Measurements from ENCODE around the gene GCNT1. TPM values are rescaled to one million over a fixed set of nuclear protein-coding genes. Genes with fewer than 3 reads are reported as not detected.

Gene GCNT1
- total and polyA plus RNA-seq, 2 of the 13 experiments (the other 11 are each of a cell fraction or from before 2014, with no cell fraction given), result 0.55 to 1.7 TPM

GRCh38 chr9:76423216-76424177 lies 35.5 kb upstream of the GCNT1 start (continued):
- TF ChIP-seq ZNF407 (CRISPR knock-in tag; IDR thresholded peaks at IDR 0.05; ENCODE audit: not compliant biosample characterization) (no peak), PCBP1 (IDR thresholded peaks at IDR 0.05; ENCODE audit: borderline replicate concordance, low read depth, low read length) (no peak), TCF7L2 (IDR thresholded peaks at IDR 0.05; ENCODE audit: low read depth, low read length) (peak; percentile 96), CEBPB (IDR thresholded peaks at IDR 0.05; ENCODE audit: borderline replicate concordance, low read depth, low read length) (peak; percentile 82), KAT8 (CRISPR knock-in tag; IDR thresholded peaks at IDR 0.05) (peak; percentile 71; the same call in 1 of the 2 replicates), GPBP1L1 (CRISPR knock-in tag; IDR thresholded peaks at IDR 0.05) (no peak), THAP11 (CRISPR knock-in tag; IDR thresholded peaks at IDR 0.05) (peak; percentile 59; the same call in 1 of the 2 replicates), ZNF326 (CRISPR knock-in tag; IDR thresholded peaks at IDR 0.05; ENCODE audit: borderline replicate concordance) (no peak), ZNF512 (CRISPR knock-in tag; IDR thresholded peaks at IDR 0.05) (no peak), KLF9 (CRISPR knock-in tag; IDR thresholded peaks at IDR 0.05; ENCODE audit: low read depth) (no peak), ZNF576 (CRISPR knock-in tag; IDR thresholded peaks at IDR 0.05) (no peak)
- TF ChIP-seq, protein P1, sequence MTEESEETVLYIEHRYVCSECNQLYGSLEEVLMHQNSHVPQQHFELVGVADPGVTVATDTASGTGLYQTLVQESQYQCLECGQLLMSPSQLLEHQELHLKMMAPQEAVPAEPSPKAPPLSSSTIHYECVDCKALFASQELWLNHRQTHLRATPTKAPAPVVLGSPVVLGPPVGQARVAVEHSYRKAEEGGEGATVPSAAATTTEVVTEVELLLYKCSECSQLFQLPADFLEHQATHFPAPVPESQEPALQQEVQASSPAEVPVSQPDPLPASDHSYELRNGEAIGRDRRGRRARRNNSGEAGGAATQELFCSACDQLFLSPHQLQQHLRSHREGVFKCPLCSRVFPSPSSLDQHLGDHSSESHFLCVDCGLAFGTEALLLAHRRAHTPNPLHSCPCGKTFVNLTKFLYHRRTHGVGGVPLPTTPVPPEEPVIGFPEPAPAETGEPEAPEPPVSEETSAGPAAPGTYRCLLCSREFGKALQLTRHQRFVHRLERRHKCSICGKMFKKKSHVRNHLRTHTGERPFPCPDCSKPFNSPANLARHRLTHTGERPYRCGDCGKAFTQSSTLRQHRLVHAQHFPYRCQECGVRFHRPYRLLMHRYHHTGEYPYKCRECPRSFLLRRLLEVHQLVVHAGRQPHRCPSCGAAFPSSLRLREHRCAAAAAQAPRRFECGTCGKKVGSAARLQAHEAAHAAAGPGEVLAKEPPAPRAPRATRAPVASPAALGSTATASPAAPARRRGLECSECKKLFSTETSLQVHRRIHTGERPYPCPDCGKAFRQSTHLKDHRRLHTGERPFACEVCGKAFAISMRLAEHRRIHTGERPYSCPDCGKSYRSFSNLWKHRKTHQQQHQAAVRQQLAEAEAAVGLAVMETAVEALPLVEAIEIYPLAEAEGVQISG (CRISPR knock-in tag; IDR thresholded peaks at IDR 0.05), result no peak
